GM19455 (cell line): ENCODE data around the gene GAPVD1.
"Not testable (repeated sequence)": the region's sequence is repeated elsewhere in the genome, so short reads cannot be mapped to it uniquely, and the experiment has no call there.

Experiments
- ATAC-seq: cut with Tn5 transposase; IDR thresholded peaks from one replicate; pipeline ENCODE4 v1.9.1; 2021; ENCODE audit not compliant: unreplicated experiment

The GAPVD1 gene, protein sequence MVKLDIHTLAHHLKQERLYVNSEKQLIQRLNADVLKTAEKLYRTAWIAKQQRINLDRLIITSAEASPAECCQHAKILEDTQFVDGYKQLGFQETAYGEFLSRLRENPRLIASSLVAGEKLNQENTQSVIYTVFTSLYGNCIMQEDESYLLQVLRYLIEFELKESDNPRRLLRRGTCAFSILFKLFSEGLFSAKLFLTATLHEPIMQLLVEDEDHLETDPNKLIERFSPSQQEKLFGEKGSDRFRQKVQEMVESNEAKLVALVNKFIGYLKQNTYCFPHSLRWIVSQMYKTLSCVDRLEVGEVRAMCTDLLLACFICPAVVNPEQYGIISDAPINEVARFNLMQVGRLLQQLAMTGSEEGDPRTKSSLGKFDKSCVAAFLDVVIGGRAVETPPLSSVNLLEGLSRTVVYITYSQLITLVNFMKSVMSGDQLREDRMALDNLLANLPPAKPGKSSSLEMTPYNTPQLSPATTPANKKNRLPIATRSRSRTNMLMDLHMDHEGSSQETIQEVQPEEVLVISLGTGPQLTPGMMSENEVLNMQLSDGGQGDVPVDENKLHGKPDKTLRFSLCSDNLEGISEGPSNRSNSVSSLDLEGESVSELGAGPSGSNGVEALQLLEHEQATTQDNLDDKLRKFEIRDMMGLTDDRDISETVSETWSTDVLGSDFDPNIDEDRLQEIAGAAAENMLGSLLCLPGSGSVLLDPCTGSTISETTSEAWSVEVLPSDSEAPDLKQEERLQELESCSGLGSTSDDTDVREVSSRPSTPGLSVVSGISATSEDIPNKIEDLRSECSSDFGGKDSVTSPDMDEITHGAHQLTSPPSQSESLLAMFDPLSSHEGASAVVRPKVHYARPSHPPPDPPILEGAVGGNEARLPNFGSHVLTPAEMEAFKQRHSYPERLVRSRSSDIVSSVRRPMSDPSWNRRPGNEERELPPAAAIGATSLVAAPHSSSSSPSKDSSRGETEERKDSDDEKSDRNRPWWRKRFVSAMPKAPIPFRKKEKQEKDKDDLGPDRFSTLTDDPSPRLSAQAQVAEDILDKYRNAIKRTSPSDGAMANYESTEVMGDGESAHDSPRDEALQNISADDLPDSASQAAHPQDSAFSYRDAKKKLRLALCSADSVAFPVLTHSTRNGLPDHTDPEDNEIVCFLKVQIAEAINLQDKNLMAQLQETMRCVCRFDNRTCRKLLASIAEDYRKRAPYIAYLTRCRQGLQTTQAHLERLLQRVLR (N-terminal part only)

DNA sequence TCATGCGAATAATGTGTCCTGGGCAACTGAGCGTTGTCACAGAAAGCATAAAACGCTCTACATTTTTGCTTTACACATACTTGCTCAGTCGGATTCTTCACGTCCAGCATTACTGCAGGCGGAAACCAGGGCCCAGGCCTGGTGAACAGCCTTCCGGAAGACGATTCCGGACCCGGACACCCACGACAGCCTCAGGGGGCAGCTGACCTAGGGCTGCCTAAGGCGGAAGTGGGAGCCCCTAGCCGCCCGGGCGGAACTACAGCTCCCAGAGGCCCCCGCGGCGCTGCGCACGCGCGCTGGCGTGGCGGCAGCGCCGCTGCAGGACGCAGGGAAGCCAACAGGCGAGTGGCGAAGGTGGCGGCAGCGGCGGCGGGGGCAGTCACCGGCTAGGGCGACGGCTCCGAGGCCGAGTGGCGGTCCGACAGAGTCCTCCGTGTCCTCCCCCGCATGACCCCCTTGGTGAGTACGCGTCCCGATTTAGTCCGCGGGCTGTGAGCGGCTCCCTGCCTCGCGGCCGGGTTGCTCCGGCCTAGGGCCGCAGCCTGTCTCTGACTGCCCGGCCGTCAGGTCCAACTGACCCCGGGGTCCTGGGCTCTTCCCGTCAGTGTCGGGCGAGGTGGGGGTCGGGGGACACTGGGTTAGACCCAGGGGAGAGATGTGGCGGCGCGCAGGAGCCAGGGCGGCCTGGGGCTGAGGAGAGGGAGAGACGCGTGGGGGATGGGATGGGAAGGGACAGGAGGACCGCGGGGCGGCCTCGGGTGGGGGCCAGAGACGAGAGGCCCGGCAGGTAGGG is at the start of gene GAPVD1:
Gene GAPVD1 (plus strand): TSS at position 326 of the 793 bp plus-strand sequence. CDS start 37,096 bp downstream, outside the sequence.
- peak; percentile 86 for ATAC-seq

DNA sequence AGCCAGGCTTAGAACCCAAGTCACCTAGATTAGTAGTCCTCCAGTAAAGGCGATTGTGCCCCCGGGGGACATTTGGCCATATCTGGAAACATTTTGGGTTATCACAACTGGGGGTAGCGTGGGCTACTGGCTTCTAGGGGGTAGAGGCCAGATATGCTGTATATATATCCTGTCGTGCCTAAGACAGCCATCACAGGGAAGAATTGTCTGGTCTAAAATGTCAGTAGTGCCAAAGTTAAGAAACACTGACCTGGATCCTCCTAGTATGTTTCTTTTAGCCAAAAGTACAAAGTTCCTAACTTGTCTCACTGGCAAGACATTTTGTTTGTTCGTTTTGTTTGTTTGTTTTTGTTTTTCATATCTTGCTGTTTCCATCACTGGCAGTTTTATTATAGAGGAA is 47.4 kb upstream of the GAPVD1 start:
- ATAC-seq: no peak

DNA sequence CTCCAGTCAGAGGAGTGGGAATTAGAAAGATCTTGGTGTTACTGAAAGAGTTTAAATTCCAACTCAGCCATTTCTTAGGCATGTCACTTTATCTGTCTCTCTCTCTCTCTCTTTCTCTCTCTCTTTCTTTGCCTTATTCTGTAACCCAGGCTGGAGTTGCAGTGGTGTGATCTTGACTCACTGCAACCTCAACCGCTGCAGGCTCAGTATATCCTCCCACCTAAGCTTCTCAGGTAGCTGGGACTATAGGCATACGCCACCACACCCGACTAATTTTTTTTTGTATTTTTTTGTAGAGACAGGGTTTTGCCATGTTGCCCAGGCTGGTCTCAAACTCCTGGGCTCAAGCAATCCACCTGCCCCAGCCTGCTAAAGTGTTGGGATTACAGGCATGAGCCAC is 43.0 kb upstream of the GAPVD1 start:
- ATAC-seq: no peak

DNA sequence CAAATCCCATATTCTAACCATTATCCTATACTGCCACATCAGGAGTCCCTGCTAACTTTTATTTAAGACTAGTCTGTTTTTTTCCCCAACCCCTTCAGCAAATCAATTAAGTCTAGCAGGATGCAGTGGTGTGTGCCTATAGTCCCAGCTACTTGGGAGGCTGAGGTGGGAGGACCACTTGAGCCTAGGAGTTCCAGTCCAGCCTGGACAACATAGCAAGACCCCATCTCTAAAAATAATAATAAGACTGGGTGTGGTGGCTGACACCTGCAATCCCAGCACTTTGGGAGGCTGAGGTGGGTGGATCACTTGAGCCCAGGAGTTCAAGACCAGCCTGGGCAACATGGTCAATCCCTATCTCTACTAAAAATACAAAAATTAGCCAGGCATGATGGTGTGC is 36.8 kb upstream of the GAPVD1 start:
- not testable (repeated sequence) for ATAC-seq

DNA sequence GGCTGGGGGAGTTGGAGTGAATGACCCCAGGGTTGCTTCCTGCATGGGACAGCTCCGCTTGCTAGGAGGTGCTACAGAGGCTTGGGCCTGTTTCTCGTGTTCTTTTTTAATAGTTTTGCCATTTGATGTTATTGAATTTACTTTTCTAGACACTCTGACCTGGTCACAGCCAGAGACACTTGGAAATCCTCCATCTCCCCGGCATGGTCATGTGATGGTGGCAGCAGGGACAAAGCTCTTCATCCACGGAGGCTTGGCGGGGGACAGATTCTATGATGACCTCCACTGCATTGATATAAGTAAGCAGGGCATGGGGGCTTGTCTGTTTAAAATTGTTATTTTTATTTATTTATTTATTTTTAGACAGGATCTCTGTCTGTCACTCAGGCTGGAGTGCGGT is 33.9 kb upstream of the GAPVD1 start:
- ATAC-seq: no peak

DNA sequence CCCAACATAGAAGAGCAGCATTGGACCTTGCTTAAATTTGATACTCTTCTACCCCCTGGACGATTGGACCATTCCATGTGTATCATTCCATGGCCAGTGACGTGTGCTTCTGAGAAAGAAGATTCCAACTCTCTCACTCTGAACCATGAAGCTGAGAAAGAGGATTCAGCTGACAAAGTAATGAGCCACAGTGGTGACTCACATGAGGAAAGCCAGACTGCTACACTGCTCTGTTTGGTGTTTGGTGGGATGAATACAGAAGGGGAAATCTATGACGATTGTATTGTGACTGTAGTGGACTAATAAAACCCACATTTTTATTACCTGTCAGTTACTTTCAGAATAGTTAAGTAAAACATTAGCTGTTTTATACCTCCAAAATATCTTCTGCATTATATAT is 27.9 kb upstream of the GAPVD1 start:
- no peak for ATAC-seq

DNA sequence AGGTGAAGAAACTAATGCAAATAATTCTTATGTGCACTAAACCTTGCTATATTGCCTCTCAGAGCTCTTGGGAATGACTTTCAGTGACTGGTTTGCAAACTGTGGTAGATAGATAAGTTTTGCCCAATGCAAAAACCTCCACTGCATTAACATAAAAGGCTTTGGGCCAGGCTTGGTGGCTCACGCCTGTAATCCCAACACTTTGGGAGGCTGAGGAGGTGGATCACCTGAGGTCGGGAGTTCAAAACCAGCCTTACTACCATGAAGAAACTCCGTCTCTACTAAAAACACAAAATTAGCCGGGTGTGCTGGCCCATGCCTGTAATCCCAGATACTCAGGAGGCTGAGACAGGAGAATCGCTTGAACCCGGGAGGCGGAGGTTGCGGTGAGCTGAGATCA is 27.5 kb upstream of the GAPVD1 start:
- not testable (repeated sequence) for ATAC-seq

DNA sequence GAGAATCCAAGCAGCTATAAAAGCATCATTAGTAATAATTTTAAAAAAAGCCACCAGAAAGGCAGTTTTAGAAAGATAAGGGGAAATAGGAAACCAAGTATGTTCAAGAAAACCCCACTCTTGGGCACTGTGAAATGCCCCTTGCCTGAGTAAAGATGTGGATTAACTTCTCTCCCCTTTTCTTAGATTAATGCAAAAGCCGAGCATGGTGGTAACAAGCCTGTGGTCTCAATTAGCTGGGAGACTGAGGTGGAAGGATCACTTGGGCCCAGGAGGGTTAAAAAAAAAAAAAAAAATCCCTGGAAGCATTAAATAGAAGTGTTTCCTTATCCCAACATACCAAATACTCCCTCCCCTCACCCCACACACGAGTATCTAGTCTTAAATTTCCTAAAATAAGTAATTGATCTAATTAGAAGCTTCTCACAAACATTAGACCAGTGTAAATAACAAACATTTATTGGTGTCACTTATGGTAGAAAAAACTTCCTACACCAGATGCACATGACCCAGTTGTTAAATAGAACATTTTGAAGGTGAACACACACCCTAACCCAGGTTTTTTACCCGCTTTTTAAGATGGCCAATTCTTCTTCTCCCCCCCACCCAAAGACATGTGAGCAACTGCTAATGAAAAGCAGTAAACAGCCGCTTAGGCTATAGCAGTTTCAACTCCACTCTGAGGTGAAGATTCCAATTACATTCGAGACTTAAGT is 25.7 kb upstream of the GAPVD1 start:
- ATAC-seq: no peak

DNA sequence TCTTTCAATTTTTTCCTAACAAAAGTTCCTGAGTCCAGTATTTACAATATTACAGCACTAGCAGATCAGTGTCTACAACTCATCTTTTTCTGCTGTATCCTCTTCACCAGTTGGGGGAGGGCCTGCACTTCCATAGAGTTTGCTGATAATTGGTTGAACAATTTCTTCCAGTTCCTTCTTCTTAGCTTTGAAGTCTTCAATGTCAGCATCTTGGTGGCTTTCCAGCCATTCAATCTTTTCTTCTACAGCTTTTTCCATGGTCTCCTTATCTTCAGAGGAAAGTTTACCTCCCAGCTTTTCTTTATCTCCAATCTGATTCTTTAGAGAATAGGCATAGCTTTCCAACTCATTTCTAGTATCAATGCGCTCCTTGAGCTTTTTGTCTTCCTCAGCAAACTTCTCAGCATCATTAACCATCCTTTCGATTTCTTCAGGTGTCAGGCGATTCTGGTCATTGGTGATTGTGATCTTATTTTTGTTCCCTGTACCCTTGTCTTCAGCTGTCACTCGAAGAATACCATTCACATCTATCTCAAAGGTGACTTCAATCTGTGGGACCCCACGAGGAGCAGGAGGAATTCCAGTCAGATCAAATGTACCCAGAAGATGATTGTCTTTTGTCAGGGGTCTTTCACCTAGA is 25.0 kb upstream of the GAPVD1 start:
- not testable (repeated sequence) for ATAC-seq

DNA sequence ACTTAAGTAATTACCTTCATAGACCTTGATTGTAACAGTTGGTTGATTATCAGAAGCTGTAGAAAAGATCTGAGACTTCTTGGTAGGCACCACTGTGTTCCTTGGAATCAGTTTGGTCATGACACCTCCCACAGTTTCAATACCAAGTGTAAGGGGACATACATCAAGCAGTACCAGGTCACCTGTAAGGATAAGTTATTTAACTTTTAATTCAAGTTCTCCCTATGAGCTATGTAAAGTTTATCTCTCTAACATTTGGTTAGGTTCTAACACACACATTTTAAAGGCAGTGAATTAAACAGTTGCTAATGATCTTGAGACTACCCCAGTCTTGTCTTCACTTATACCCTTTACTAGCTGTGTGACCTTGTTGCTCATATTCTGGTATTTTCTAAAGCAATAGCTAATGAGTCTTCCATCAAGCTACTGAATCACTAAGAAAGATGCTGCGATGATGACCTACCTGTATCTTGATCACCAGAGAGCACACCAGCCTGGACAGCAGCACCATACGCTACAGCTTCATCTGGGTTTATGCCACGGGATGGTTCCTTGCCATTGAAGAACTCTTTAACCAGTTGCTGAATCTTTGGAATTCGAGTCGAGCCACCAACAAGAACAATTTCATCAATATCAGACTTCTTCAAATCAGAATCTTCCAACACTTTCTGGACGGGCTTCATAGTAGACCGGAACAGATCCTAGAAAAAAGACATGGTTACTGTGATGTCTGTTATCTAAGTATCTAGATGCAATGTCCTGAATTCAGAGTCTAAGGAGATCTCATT is 23.3 kb upstream of the GAPVD1 start:
- no peak for ATAC-seq

DNA sequence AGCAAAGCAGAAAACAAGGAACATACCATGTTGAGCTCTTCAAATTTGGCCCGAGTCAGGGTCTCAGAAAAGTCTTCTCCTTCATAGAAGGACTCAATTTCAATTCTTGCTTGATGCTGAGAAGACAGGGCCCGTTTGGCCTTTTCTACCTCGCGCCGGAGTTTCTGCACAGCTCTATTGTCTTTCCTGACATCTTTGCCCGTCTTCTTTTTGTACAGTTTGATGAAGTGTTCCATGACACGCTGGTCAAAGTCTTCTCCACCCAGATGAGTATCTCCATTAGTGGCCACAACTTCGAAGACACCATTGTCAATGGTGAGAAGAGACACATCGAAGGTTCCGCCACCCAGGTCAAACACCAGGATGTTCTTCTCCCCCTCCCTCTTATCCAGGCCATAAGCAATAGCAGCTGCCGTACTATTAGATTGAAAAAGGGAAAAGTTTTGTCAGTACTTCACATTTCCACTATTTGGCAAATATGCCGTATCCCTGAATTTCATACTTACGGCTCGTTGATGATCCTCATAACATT is 22.6 kb upstream of the GAPVD1 start:
- ATAC-seq: no peak

DNA sequence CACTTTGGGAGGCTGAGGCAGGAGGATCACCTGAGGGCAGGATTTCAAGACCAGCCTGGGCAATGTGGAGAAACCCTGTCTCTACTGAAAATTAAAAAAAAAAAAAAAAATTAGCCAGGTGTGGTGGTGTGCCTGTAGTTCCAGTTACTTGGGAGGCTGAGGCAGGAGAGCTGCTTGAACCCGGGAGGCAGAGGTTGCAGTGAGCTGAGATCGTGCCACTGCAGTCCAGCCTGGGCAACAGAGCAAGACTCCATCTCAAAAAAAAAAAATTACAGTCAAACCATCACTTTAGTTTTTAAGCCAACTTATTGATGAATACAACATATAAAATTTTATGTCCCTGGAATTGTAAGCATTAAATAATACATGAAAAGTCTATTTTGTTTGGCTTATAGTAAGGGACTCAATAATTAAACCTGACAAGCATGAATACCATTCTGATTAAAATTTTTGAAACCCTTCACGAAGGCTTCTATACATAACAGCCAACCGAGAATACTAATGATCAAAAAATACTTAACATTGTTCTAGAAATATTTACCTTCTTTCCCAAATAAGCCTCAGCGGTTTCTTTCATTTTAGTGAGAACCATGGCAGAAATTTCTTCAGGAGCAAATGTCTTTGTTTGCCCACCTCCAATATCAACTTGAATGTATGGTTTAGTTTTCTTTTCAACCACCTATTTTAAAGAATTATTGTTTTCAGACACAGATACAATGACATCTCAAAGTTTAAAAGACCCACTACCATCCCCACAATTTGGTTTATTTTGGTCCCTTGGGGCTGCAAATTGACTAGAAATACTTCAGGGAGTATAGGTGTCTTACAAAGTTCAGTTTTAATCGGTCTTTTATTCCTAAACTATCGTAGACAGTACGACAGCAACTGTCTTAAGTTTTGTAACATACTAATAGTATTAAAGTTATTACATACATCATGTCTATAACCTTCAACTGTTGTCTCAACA is 21.7 kb upstream of the GAPVD1 start:
- no peak for ATAC-seq

DNA sequence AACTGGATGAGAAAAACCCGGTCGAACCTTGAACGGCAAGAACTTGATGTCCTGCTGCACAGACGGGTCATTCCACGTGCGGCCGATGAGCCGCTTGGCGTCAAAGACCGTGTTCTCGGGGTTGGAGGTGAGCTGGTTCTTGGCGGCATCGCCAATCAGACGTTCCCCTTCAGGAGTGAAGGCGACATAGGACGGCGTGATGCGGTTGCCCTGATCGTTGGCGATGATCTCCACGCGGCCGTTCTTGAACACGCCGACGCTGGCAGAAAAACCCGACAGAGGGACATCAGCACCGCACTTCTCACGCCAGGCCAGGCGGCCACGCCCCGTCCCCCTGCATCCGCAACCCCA is 21.0 kb upstream of the GAPVD1 start:
- no peak for ATAC-seq

DNA sequence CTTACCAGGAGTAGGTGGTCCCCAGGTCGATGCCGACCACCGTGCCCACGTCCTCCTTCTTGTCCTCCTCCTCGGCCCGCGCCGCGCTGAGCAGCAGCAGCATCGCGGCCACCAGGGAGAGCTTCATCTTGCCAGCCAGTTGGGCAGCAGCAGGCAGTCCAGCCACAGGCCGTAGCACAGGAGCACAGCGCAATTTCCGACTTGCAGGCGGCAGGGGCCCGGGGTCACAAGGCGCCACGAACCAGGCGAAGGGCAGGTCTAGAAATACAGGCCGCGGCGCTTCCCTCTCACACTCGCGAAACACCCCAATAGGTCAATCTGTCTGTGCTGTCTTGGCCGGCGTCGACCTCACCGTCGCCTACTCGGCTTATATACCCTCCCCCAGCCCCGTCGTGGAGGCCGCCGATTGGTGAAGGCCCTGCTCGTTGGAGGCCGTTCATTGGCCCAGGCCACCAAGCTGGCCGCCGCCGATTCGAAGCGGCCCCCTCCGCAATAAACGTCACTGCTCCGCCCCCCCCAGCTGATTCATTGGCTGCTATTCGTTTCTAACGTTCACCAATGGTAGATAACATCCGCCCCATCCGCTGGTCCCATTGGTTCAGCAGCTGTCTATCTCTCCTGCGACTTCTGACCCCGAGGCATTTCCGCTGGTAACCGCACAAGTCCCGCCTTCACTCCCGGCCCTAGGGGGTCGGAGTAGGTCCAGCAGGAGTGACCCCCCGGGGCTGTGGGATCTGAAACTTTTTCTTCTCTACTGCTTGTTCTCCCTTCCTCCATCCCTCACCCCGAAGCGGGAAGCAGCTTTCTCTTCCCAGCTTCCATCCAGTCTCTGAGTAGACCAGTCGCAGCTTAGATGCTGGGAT is 20.4 kb upstream of the GAPVD1 start, which contains the start of gene HSPA5:
Gene HSPA5 (minus strand): TSS at position 344 of the 863 bp plus-strand sequence. CDS start 217 bp downstream, at position 127.
- ATAC-seq: peak; percentile 91

DNA sequence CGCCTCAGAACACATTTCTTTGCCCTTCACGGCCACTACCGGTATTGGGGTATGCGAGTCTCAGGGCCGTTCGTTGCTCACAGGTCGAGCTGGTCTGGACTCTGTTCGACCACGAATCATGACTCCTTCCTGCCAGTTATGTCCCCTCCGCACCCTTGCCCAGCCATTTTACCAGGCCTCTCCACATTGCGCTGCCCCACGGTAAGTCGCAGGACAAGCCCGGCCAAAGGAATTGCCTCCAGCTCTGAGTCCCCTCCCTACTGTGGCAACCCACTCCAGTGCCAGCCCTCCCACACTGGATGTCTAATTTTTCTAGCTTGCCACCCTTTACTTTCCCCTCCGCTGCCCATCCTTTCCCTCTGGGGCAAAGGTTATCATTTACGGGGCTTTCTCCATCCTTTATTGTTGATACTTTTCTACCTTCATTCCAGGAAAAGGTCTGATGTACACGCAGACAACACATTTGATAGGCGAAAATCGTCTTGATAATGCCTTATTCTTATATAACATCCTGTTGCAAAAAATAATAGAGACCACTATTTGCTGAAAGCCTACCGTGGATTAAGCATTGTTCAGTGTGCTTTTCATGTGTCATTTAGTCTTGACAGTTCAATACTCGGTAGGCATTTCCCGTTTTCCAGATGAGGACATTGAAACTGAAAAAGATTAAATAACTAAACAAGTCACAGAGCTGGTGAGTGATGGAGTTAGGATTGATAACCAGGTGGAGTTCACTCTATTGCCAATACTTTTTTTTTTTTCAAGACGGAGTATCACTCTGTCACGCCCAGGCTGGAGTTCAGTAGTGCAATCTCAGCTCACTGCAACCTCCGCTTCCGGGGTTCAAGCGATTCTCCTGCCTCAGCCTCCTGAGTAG is 19.5 kb upstream of the GAPVD1 start:
- ATAC-seq: peak; percentile 17
